Hair follicle dermal papilla cell (primary cell): ENCODE results near the gene CAPN1. TPM values are rescaled to one million over a fixed set of nuclear protein-coding genes. Genes with fewer than 3 reads are reported as not detected.

Source experiments
- small RNA-seq: library from RNA; depleted of rRNA; stranded (forward); fragments of <200 nt; gene quantifications from one replicate; pipeline ENCODE3, GENCODE V24; 2012
- total RNA-seq: library from RNA; depleted of rRNA; stranded (reverse); fragments of >200 nt; gene quantifications from 2 replicates; pipeline ENCODE4 v1.2.3, GENCODE V29; 2012

Gene CAPN1
- 168 and 174 TPM in 2 replicates for total RNA-seq

GRCh38 chr11:65181569-65182257 is at the start of gene CAPN1:
TSS of gene CAPN1 (plus strand) at chr11:65181928. CDS start at chr11:65182702, 774 bp downstream.

GRCh38 chr11:65134240-65134951 is 47.3 kb upstream of the CAPN1 start, which contains the start of gene SYVN1:
TSS of gene SYVN1 (minus strand) at chr11:65134519. CDS start at chr11:65133601, 918 bp downstream.

GRCh38 chr11:65170058-65170534 is 11.6 kb upstream of the CAPN1 start, which contains the start of gene SPDYC:
TSS of gene SPDYC (plus strand) at chr11:65170233. CDS start at chr11:65171358, 1,125 bp downstream.

Small RNAs within 50 kb of the gene (small RNA-seq; reads per million reads assigned to genes)
- gene HIGD1AP10 (not detected), gene PDCL2P2 (not detected), gene RNU2-23P (5.8 reads per million, percentile 82 among the genes with 10 or more reads in this experiment)

Other genes with a start within 250 kb of the CAPN1 start
- not detected in 2 replicates for gene GPHA2, start 246.0 kb upstream of the CAPN1 start, total RNA-seq
- not detected in 2 replicates for gene MAJIN, start 209.8 kb upstream of the CAPN1 start, total RNA-seq
- 1.2 and 2.3 TPM in 2 replicates for gene BATF2, start 185.0 kb upstream of the CAPN1 start, total RNA-seq
- gene ARL2, start 167.8 kb upstream of the CAPN1 start, total RNA-seq, result 71.7 and 85.9 TPM in 2 replicates
- gene SNX15, start 154.5 kb upstream of the CAPN1 start, total RNA-seq, result 16.6 and 19.4 TPM in 2 replicates
- 7.0 and 9.6 TPM in 2 replicates for gene SAC3D1, start 140.7 kb upstream of the CAPN1 start, total RNA-seq
- gene NAALADL1, start 123.4 kb upstream of the CAPN1 start, total RNA-seq, result 34.1 and 35.2 TPM in 2 replicates
- gene CDCA5, start 97.9 kb upstream of the CAPN1 start, total RNA-seq, result 1.3 and 1.5 TPM in 2 replicates
- 45.6 and 48.7 TPM in 2 replicates for gene ZFPL1, start 97.7 kb upstream of the CAPN1 start, total RNA-seq
- gene VPS51, start 85.7 kb upstream of the CAPN1 start, total RNA-seq, result 209 and 240 TPM in 2 replicates
- 16.9 and 18.1 TPM in 2 replicates for gene TM7SF2, start 70.1 kb upstream of the CAPN1 start, total RNA-seq
- gene ZNHIT2, start 64.2 kb upstream of the CAPN1 start, total RNA-seq, result 10.4 and 13.6 TPM in 2 replicates
- gene FAU, start 59.8 kb upstream of the CAPN1 start, total RNA-seq, result 66.9 and 79.2 TPM in 2 replicates
- 49.1 and 52.9 TPM in 2 replicates for gene MRPL49, start 59.6 kb upstream of the CAPN1 start, total RNA-seq
- gene SYVN1, start 47.4 kb upstream of the CAPN1 start, total RNA-seq, result 21.4 and 28.7 TPM in 2 replicates
- not detected in 2 replicates for gene SPDYC, start 11.7 kb upstream of the CAPN1 start, total RNA-seq
- 2.1 and 3.4 TPM in 2 replicates for gene POLA2, start 80.0 kb downstream of the CAPN1 start, total RNA-seq
- gene CDC42EP2, start 132.9 kb downstream of the CAPN1 start, total RNA-seq, result 79.5 and 82.8 TPM in 2 replicates
- gene DPF2, start 151.9 kb downstream of the CAPN1 start, total RNA-seq, result 56.3 and 60.6 TPM in 2 replicates
- 0.12 TPM in 1 of 2 replicates, not detected in the other for gene TIGD3, start 172.8 kb downstream of the CAPN1 start, total RNA-seq
- 5.3 and 8.0 TPM in 2 replicates for gene SLC25A45, start 200.7 kb downstream of the CAPN1 start, total RNA-seq
- 70.2 and 77.1 TPM in 2 replicates for gene FRMD8, start 204.7 kb downstream of the CAPN1 start, total RNA-seq
- gene NEAT1, start 240.9 kb downstream of the CAPN1 start, total RNA-seq, result 553 and 658 TPM in 2 replicates